Smooth muscle cell (in vitro differentiated cells): ENCODE measurements around the gene KCTD6. TPM values are rescaled to one million over a fixed set of nuclear protein-coding genes. Genes with fewer than 3 reads are reported as not detected.

Source experiments
- DNase-seq: peaks from one replicate; lab custom pipeline; 2025; ENCODE audit not compliant: unreplicated experiment; lab: John Stamatoyannopoulos, UW
- H2AFZ ChIP-seq: fragments of 200-600 bp; sonication (generic); 2 replicates; pipeline ENCODE4 v1.6.0; 2016; ENCODE audit warnings: antibody characterized with exemption, low read depth, mild to moderate bottlenecking
- H3F3A ChIP-seq: fragments of 200-600 bp; sonication (generic); 2 replicates; pipeline ENCODE4 v1.6.0; 2017; ENCODE audit warnings: antibody characterized with exemption, low read depth
- H3K27ac ChIP-seq: fragments of 200-600 bp; sonication (generic); 2 replicates; pipeline ENCODE4 v1.5.1; 2016; ENCODE audit warnings: low read depth, mild to moderate bottlenecking
- H3K27me3 ChIP-seq: fragments of 200-600 bp; sonication (generic); 2 replicates; pipeline ENCODE4 v1.6.1; 2016; ENCODE audit warnings: low read depth, mild to moderate bottlenecking
- H3K36me3 ChIP-seq: fragments of 200-600 bp; sonication (generic); 2 replicates; pipeline ENCODE4 v1.5.1; 2016; ENCODE audit warnings: low read depth
- H3K4me1 ChIP-seq: fragments of 200-600 bp; sonication (generic); 2 replicates; pipeline ENCODE4 v1.5.1; 2016; ENCODE audit warnings: low read depth
- H3K4me2 ChIP-seq: fragments of 200-600 bp; sonication (generic); 2 replicates; pipeline ENCODE4 v1.6.0; 2016; ENCODE audit warnings: mild to moderate bottlenecking
- H3K4me3 ChIP-seq: fragments of 200-600 bp; sonication (generic); 2 replicates; pipeline ENCODE4 v1.5.1; 2016; ENCODE audit warnings: mild to moderate bottlenecking
- H3K79me2 ChIP-seq: fragments of 200-600 bp; sonication (generic); 2 replicates; pipeline ENCODE4 v1.6.0; 2016; ENCODE audit warnings: low read depth, mild to moderate bottlenecking
- H3K9ac ChIP-seq: fragments of 200-600 bp; sonication (generic); 2 replicates; pipeline ENCODE4 v1.6.0; 2016; ENCODE audit warnings: low read depth
- H3K9me3 ChIP-seq: fragments of 200-600 bp; sonication (generic); replicated peaks from 2 replicates; pipeline ENCODE4 v1.5.1; 2016; ENCODE audit warnings: low read depth
- H4K20me1 ChIP-seq: fragments of 200-600 bp; sonication (generic); 2 replicates; pipeline ENCODE4 v1.6.0; 2016; ENCODE audit warnings: low read depth
- CTCF ChIP-seq: fragments of 200-600 bp; sonication (generic); IDR thresholded peaks from 2 replicates; pipeline ENCODE4 v1.5.1; 2017; ENCODE audit warnings: borderline replicate concordance, mild to moderate bottlenecking, antibody characterized with exemption; ENCODE audit not compliant: insufficient read depth, poor library complexity, severe bottlenecking
- WGBS: methylation state at CpG from one replicate; pipeline ENCODE4 v1.1.7; 2016; ENCODE audit warnings: low lambda C conversion rate; 5-methylcytosine and 5-hydroxymethylcytosine counted together
- polyA plus RNA-seq: library from polyadenylated mRNA; unstranded; fragments of >200 nt; fragmentation: Nextera tagmentation; extraction: Ambion mirVana; gene quantifications from 2 replicates; pipeline ENCODE4 v1.2.1, GENCODE V29; 2016
- total RNA-seq: library from RNA; depleted of rRNA; stranded (reverse); fragments of >200 nt; gene quantifications from 2 replicates; pipeline ENCODE4 v1.2.3, GENCODE V29; 2014

Gene KCTD6
- total and polyA plus RNA-seq, 2 experiments from 2014 or later, result 20.9 to 21.4 TPM

GRCh38 chr3:58496206-58496857 lies 4.4 kb downstream of the KCTD6 start:
- Histone ChIP-seq H3K4me1 (peaks cover 55% of the 10 kb centered on the region), H2AFZ (no peak overlapping the region), H3K36me3 (no peaks in the 10 kb centered on the region), H3K27me3 (no peaks in the 10 kb centered on the region), H3K9ac (peak overlapping the region; percentile 16), H3F3A (peaks cover 16% of the 10 kb centered on the region), H4K20me1 (peaks cover 60% of the 10 kb centered on the region), H3K4me2 (peak overlapping the region; percentile 100), H3K27ac (peak overlapping the region; percentile 76), H3K4me3 (peak overlapping the region; percentile 87), H3K9me3 (no peaks in the 10 kb centered on the region), H3K79me2 (peaks cover 63% of the 10 kb centered on the region)
- 26% methylated on average over 5 of the region's 5 CpGs for WGBS
- no peak for TF ChIP-seq CTCF
- DNase-seq, result no peak

- no peaks in the 10 kb centered on the region for H3K9me3 ChIP-seq
- H3K9ac ChIP-seq, result no peak overlapping the region
- peak overlapping the region; percentile 100 for H3K4me2 ChIP-seq
- no peak for DNase-seq
- H3F3A ChIP-seq, result peaks cover 16% of the 10 kb centered on the region
- 7% methylated on average over 1 of the region's 1 CpG for WGBS
- H3K27ac ChIP-seq, result peak overlapping the region; percentile 76
- peaks cover 55% of the 10 kb centered on the region for H3K4me1 ChIP-seq
- no peaks in the 10 kb centered on the region for H3K27me3 ChIP-seq
- H2AFZ ChIP-seq, result no peak overlapping the region
- H3K36me3 ChIP-seq, result peaks cover 6% of the 10 kb centered on the region
- H3K4me3 ChIP-seq, result no peak overlapping the region
- H3K79me2 ChIP-seq, result peaks cover 70% of the 10 kb centered on the region
- TF ChIP-seq CTCF, result no peak
- peaks cover 67% of the 10 kb centered on the region for H4K20me1 ChIP-seq
Observed at GRCh38 chr3:58497097-58497496, 5.2 kb downstream of the KCTD6 start.

GRCh38 chr3:58502872-58503271 lies 11.0 kb downstream of the KCTD6 start:
- Histone ChIP-seq H2AFZ (no peak overlapping the region), H3K4me1 (peaks cover 6% of the 10 kb centered on the region), H3K4me2 (no peak overlapping the region), H3K27me3 (no peaks in the 10 kb centered on the region), H3K9ac (no peak overlapping the region), H3K4me3 (no peak overlapping the region), H3F3A (peaks cover 8% of the 10 kb centered on the region), H3K9me3 (no peaks in the 10 kb centered on the region), H3K79me2 (peaks cover 77% of the 10 kb centered on the region), H3K36me3 (peaks cover 6% of the 10 kb centered on the region), H4K20me1 (peaks cover 42% of the 10 kb centered on the region), H3K27ac (no peak overlapping the region)
- 70% methylated on average over 1 of the region's 1 CpG for WGBS
- no peak for TF ChIP-seq CTCF
- DNase-seq, result no peak
